Measurements from ENCODE around the gene TPCN2.
A peak's percentile ranks its signal among the peaks of the same experiment; 100 is the strongest.

TPCN2 gene

GRCh38 chr11:69102732-69103615, 54.2 kb downstream of the TPCN2 start:
- H3K27me3 Mint-ChIP-seq = peaks cover 16 to 18% of the 10 kb centered on the region in 2 donors
- no peak overlapping the region for H3K4me3 Mint-ChIP-seq
- H3K36me3 Mint-ChIP-seq = peaks cover 3 to 7% of the 10 kb centered on the region in 2 donors
- no peak overlapping the region for H3K27ac Mint-ChIP-seq
- peaks cover 0 to 2% of the 10 kb centered on the region in 2 donors for H3K9me3 Mint-ChIP-seq
- DNase-seq (no peak), ATAC-seq (replicated peaks) (peak in 1 of 2 donors; percentile 10)
- peaks cover 5% of the 10 kb centered on the region in 2 donors for H3K4me1 Mint-ChIP-seq

GRCh38 chr11:69104212-69104855, 55.6 kb downstream of the TPCN2 start:
- H3K36me3 Mint-ChIP-seq = peaks cover 9 to 16% of the 10 kb centered on the region in 2 donors

DNA sequence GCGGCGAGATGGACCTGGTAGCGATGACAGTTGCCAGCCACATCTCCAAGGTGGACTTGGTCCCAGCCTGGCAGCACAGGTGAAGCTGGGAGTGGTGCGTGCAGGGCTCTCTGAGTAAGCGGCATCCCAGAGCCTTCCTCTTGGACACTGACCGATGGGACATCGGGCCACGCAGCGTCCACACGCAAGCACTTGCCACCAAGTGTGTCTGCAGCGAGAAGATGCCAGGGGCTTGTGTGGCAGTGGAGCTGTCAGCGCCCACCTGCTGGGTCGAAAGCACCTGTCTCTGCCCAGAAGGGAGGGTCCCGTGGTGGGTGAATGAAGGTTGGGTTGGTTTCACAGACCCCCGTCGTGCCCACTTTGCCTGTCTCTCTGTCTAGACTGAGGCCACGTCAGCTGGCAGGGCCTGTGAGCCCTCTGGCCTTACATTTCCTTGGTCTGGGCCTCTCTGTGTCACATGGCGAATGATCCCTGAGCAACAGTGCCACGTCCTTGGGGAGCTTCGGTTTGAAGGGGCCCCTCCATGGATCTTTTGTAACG, 56.2 kb downstream of the TPCN2 start:
- ATAC-seq (replicated peaks) = no peak

More at GRCh38 chr11:69104212-69104855, 55.6 kb downstream of the TPCN2 start:
- ATAC-seq (replicated peaks) (no peak), DNase-seq (no peak)
- Mint-ChIP-seq H3K27me3 (peaks cover 20 to 22% of the 10 kb centered on the region in 2 donors), H3K4me3 (no peak overlapping the region), H3K4me1 (peaks cover 5% of the 10 kb centered on the region in 2 donors), H3K27ac (no peak overlapping the region), H3K9me3 (peaks cover 0 to 2% of the 10 kb centered on the region in 2 donors)

GRCh38 chr11:69105461-69106030, 56.8 kb downstream of the TPCN2 start:
- Mint-ChIP-seq H3K4me1 (peaks cover 5% of the 10 kb centered on the region in 2 donors), H3K27me3 (peaks cover 17 to 20% of the 10 kb centered on the region in 2 donors), H3K27ac (no peak overlapping the region), H3K9me3 (peaks cover 4 to 5% of the 10 kb centered on the region in 2 donors), H3K36me3 (peaks cover 9 to 16% of the 10 kb centered on the region in 2 donors), H3K4me3 (no peak overlapping the region)
- ATAC-seq (replicated peaks) = no peak
- DNase-seq = no peak

More for the DNA sequence above, 56.2 kb downstream of the TPCN2 start:
- Mint-ChIP-seq H3K36me3 (peaks cover 9 to 16% of the 10 kb centered on the region in 2 donors), H3K27ac (no peak overlapping the region), H3K27me3 (peaks cover 20% of the 10 kb centered on the region in 2 donors), H3K9me3 (peaks cover 0 to 2% of the 10 kb centered on the region in 2 donors), H3K4me3 (no peak overlapping the region), H3K4me1 (peaks cover 5% of the 10 kb centered on the region in 2 donors)
- no peak for DNase-seq

DNA sequence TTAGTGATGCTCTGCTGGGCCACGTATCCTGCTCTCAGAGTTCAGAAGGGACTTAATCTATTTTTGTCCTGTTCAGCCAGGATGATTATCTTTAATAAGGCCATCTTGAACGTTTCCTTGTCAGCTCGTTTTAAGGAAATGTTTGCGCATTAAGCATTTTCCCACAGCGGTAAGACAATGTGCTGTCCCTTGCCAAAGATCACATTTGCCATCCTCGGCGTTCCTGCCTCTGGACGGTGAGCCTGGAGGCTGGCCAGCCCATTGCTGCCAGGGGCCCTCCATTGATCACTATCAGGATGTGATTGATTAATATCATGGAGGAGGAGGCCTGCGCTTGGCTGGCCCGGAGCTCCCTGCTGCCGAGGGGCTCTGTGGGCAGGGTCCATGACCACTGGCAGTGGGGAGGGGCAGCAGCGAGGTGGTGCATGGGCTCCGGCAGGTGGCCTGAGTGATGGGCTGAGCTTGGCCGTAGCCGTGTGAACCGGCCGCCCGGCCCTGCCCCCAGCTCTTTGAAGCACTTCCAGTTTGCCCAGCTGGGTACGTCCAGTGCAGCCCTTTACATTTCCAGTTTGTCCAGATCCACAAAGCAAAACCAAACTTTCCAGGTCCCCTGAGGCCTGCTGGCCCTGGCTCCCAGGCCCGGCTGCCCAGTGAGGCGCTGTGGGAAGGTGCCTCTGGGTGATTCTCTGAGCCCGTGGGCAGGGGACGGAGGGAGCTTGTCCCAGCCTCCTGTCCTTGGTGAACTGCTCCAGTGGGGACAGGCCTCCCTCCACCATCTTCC, 57.5 kb downstream of the TPCN2 start:
- Mint-ChIP-seq H3K4me3 (no peak overlapping the region), H3K27me3 (peaks cover 17 to 20% of the 10 kb centered on the region in 2 donors), H3K36me3 (peaks cover 9 to 16% of the 10 kb centered on the region in 2 donors), H3K27ac (no peak overlapping the region), H3K4me1 (peaks cover 5% of the 10 kb centered on the region in 2 donors), H3K9me3 (peaks cover 7 to 10% of the 10 kb centered on the region in 2 donors)
- ATAC-seq (replicated peaks) = no peak
- no peak for DNase-seq

- ATAC-seq (replicated peaks) (no peak), DNase-seq (no peak)
- Mint-ChIP-seq H3K27me3 (peaks cover 16 to 18% of the 10 kb centered on the region in 2 donors), H3K27ac (no peak overlapping the region), H3K9me3 (peaks cover 7 to 10% of the 10 kb centered on the region in 2 donors), H3K4me1 (peaks cover 0 to 2% of the 10 kb centered on the region in 2 donors), H3K36me3 (peaks cover 9 to 16% of the 10 kb centered on the region in 2 donors), H3K4me3 (no peak overlapping the region)
Measured at GRCh38 chr11:69107413-69107812, 58.7 kb downstream of the TPCN2 start.

GRCh38 chr11:69108030-69108429, 59.3 kb downstream of the TPCN2 start:
- Mint-ChIP-seq H3K36me3 (peaks cover 9 to 16% of the 10 kb centered on the region in 2 donors), H3K9me3 (peaks cover 7 to 10% of the 10 kb centered on the region in 2 donors), H3K27me3 (peaks cover 11 to 12% of the 10 kb centered on the region in 2 donors), H3K4me1 (no peaks in the 10 kb centered on the region), H3K27ac (no peak overlapping the region), H3K4me3 (no peak overlapping the region)
- DNase-seq = no peak
- ATAC-seq (replicated peaks) = no peak

DNA sequence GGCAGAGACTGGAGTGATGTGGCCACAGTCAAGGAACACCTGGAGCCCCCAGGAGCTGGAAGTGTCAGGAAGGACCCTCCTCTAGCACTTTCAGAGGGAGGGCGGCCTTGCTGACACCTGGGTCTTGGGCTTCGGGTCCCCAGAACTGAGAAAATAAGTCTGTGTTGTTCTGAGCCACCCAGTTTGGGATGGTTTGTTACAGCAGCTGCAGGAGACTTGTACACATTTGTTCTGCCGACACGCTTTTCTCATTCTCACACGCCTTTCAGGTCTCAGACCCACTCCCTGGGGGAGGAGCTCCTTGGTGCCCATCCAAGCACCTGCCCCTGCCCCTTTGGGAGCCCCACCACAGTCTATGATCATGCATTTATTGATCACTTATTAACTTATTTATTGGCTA, 59.8 kb downstream of the TPCN2 start:
- DNase-seq = no peak
- Mint-ChIP-seq H3K27ac (no peak overlapping the region), H3K4me1 (no peaks in the 10 kb centered on the region), H3K9me3 (peaks cover 7 to 10% of the 10 kb centered on the region in 2 donors), H3K4me3 (no peak overlapping the region), H3K36me3 (peaks cover 9 to 16% of the 10 kb centered on the region in 2 donors), H3K27me3 (peaks cover 8 to 11% of the 10 kb centered on the region in 2 donors)
- no peak for ATAC-seq (replicated peaks)

GRCh38 chr11:69109101-69109500, 60.4 kb downstream of the TPCN2 start:
- Mint-ChIP-seq H3K36me3 (peaks cover 9 to 16% of the 10 kb centered on the region in 2 donors), H3K9me3 (peaks cover 7 to 10% of the 10 kb centered on the region in 2 donors), H3K27me3 (peaks cover 7 to 8% of the 10 kb centered on the region in 2 donors), H3K4me3 (no peak overlapping the region), H3K4me1 (no peaks in the 10 kb centered on the region), H3K27ac (no peak overlapping the region)
- DNase-seq = no peak
- no peak for ATAC-seq (replicated peaks)

DNA sequence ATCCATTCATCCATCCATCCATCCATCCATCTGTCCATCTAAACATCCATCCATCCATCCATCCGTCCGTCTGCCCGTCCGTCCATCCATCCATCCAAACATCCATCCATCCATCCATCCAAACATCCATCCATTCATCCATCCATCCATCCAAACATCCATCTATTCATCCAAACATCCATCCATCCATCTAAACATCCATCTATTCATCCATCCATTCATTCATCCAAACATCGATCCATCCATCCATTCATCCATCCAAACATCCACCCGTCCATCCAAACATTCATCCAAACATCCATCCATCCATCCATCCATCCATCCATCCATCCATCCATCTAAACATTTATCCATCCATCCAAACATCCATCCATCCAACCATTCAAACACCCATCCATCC, 61.7 kb downstream of the TPCN2 start:
- H3K27ac Mint-ChIP-seq = no peak overlapping the region
- no peak overlapping the region for H3K4me3 Mint-ChIP-seq
- no peak for DNase-seq

GRCh38 chr11:69111624-69112542, 63.2 kb downstream of the TPCN2 start:
- no peak overlapping the region for H3K27ac Mint-ChIP-seq
- ATAC-seq (replicated peaks) = no peak
- no peak for DNase-seq
- H3K4me1 Mint-ChIP-seq = no peaks in the 10 kb centered on the region
- H3K9me3 Mint-ChIP-seq = peaks cover 7 to 10% of the 10 kb centered on the region in 2 donors
- no peak overlapping the region for H3K4me3 Mint-ChIP-seq
- peaks cover 7 to 8% of the 10 kb centered on the region in 2 donors for H3K27me3 Mint-ChIP-seq
- peaks cover 9 to 13% of the 10 kb centered on the region in 2 donors for H3K36me3 Mint-ChIP-seq

More for the DNA sequence above, 61.7 kb downstream of the TPCN2 start:
- H3K36me3 Mint-ChIP-seq = peaks cover 9 to 16% of the 10 kb centered on the region in 2 donors
- no peak for ATAC-seq (replicated peaks)
- H3K9me3 Mint-ChIP-seq = peaks cover 7 to 10% of the 10 kb centered on the region in 2 donors
- H3K4me1 Mint-ChIP-seq = no peaks in the 10 kb centered on the region
- peaks cover 7 to 8% of the 10 kb centered on the region in 2 donors for H3K27me3 Mint-ChIP-seq

DNA sequence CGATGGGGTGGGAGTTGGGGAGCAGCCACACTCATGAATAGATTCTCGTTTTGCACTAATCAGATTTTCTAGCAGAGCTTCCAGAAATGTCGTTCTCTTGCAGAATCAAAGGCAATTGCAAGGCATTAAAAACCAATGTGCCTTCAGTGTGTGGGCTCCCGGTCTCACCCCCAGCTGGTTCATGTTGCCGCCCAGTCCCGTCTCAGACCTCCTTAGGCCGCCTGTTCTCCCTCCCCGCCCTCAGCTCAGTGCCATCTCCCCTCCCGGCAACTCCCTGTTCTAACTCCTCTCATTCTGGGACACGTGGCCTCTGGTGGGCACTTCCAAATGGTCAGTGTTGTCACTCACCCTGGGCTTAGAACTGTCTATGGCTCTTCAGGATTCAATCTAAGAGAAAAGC, 64.5 kb downstream of the TPCN2 start:
- Mint-ChIP-seq H3K4me3 (no peak overlapping the region), H3K4me1 (no peaks in the 10 kb centered on the region), H3K9me3 (peaks cover 5 to 10% of the 10 kb centered on the region in 2 donors), H3K36me3 (peaks cover 3 to 6% of the 10 kb centered on the region in 2 donors), H3K27ac (no peak overlapping the region), H3K27me3 (peaks cover 1% of the 10 kb centered on the region in 2 donors)
- DNase-seq (no peak), ATAC-seq (replicated peaks) (no peak)

Measured in stimulated activated naive B cell treated with anti-CD40 and anti-IgM and Interleukin-4, amounts not matched to agents 10 μg/mL and 1 μg/mL and 100 μg/mL, for 72 hours (primary cell).